Stimulated activated memory B cell treated with anti-CD40 and anti-IgM and Interleukin-4, amounts not matched to agents 10 μg/mL and 1 μg/mL and 100 μg/mL, for 72 hours (primary cell): ENCODE measurements around the gene THAP4.

Source experiments
- ATAC-seq: fragments of 150-1000 bp; cut with Tn5 transposase; 2 replicates; pipeline ENCODE4 v1.10.0; 2021
- H3K27ac Mint-ChIP-seq: one replicate; pipeline ENCODE4 v1.8.0; 2022; ENCODE audit warnings: mild to moderate bottlenecking, mixed read lengths
- H3K27me3 Mint-ChIP-seq: one replicate; pipeline ENCODE4 v1.8.0; 2022; ENCODE audit warnings: mixed read lengths
- H3K36me3 Mint-ChIP-seq: one replicate; pipeline ENCODE4 v1.8.0; 2022; ENCODE audit warnings: mixed read lengths
- H3K4me1 Mint-ChIP-seq: one replicate; pipeline ENCODE4 v1.8.0; 2022; ENCODE audit warnings: mixed read lengths
- H3K4me3 Mint-ChIP-seq: one replicate; pipeline ENCODE4 v1.8.0; 2022; ENCODE audit warnings: mild to moderate bottlenecking, moderate library complexity, mixed read lengths
- H3K9me3 Mint-ChIP-seq: one replicate; pipeline ENCODE4 v1.8.0; 2022; ENCODE audit warnings: mixed read lengths

The THAP4 gene

DNA sequence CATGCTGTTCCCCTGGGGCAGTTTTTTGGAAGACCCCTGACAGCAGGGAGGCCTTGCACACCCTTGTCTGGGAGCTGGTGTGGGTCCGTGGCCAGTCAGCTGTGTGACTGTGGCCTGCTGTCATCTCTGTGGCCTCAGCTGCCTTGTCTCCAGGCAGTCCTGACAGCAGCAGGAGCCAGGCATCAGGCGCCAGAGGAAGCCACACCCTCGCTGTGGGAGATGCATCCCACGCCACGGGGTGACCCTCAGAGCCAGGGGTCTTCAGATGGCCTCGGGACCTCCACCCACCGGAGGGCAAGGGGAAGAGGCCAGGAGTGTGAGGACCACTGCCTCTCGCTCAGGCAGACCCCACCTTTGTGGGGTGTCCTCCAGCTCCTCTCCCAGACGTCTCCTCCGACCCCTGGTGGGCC, 73.4 kb downstream of the THAP4 start:
- Mint-ChIP-seq H3K36me3 (no peaks in the 10 kb centered on the region), H3K9me3 (no peaks in the 10 kb centered on the region), H3K4me3 (no peak overlapping the region), H3K4me1 (peaks cover 12% of the 10 kb centered on the region), H3K27me3 (peaks cover 42% of the 10 kb centered on the region), H3K27ac (no peak overlapping the region)
- ATAC-seq, result no peak

DNA sequence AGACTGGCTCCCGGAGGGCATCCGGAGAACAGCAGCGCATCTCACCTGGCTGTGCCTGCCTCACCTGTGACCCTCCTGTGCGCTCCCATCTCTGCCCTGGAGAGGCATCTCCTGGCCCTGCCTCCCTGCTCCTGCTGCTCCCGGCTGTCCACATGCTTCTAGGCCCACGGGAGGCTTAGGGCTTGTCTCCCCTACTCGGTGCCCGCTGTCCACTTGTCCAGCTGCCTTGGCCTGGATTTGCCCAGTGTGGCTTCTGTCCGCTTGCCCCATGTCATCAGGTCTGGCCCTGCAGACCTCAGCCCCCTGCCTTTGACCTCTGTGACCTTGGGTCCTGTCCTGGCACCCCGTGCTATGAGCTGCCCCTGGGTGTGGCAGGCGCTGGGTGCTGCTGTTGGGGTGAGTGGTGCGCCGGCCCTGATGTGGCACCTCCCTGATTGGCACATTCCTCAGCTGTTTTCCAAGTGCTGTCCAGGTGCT, 73.9 kb downstream of the THAP4 start:
- no peak overlapping the region for H3K27ac Mint-ChIP-seq
- no peak for ATAC-seq
- H3K27me3 Mint-ChIP-seq, result peaks cover 48% of the 10 kb centered on the region
- peaks cover 4% of the 10 kb centered on the region for H3K36me3 Mint-ChIP-seq
- no peak overlapping the region for H3K4me3 Mint-ChIP-seq
- H3K9me3 Mint-ChIP-seq, result no peaks in the 10 kb centered on the region
- H3K4me1 Mint-ChIP-seq, result peaks cover 12% of the 10 kb centered on the region

DNA sequence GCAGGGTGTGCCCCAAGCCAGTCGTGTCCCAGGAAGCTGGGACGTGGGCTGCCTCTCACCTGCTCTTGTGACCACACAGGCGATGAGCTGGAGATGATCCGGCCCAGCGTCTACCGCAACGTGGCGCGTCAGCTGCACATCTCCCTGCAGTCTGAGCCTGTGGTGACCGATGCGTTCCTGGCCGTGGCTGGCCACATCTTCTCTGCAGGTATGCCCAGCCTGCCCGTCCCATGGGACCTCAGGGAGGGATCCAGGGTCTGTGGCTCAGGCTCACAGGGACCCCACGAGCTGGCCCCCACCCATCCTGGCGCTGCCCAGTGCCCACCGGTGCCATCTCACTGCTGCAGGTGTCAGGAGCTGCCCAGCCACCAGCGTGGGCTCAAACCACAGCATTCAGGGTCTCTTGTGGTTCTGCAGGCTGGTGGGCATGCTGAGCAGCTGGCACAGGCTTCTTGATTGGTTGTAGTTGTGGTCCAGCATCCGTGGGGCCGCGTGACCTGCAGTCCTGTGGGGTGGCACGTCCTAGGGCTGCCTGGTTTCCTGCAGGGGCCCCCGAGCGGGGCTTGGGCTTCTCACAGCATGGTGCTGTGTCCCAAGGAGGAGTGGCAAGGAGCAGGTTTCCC, 74.6 kb downstream of the THAP4 start:
- ATAC-seq, result no peak
- no peak overlapping the region for H3K27ac Mint-ChIP-seq
- peaks cover 11% of the 10 kb centered on the region for H3K36me3 Mint-ChIP-seq
- H3K27me3 Mint-ChIP-seq, result peaks cover 54% of the 10 kb centered on the region
- peaks cover 12% of the 10 kb centered on the region for H3K4me1 Mint-ChIP-seq
- H3K4me3 Mint-ChIP-seq, result no peak overlapping the region
- H3K9me3 Mint-ChIP-seq, result peaks cover 7% of the 10 kb centered on the region

DNA sequence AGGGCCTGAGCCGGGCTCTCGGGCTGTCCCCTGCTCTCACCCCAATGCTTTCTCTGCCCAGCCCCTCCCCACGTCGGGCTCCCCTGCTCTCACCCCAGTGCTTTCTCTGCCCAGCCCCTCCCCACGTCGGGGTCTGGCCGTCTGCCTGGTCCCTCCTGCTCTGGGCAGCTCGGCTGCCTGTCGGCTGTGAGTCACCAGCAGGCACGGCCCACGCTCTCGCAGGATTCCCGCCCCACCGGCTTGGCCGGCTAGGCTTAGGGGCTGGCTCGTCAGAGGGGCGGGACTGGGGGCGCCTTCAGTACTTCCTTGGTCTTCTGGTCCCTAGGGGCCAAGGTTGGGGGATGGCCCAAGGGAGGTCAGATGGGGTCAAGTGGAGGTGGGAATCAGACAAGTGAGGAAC, 75.1 kb downstream of the THAP4 start:
- Mint-ChIP-seq H3K27me3 (peaks cover 60% of the 10 kb centered on the region), H3K4me1 (peaks cover 12% of the 10 kb centered on the region), H3K36me3 (peaks cover 11% of the 10 kb centered on the region), H3K27ac (no peak overlapping the region), H3K9me3 (peaks cover 9% of the 10 kb centered on the region), H3K4me3 (no peak overlapping the region)
- ATAC-seq, result no peak

DNA sequence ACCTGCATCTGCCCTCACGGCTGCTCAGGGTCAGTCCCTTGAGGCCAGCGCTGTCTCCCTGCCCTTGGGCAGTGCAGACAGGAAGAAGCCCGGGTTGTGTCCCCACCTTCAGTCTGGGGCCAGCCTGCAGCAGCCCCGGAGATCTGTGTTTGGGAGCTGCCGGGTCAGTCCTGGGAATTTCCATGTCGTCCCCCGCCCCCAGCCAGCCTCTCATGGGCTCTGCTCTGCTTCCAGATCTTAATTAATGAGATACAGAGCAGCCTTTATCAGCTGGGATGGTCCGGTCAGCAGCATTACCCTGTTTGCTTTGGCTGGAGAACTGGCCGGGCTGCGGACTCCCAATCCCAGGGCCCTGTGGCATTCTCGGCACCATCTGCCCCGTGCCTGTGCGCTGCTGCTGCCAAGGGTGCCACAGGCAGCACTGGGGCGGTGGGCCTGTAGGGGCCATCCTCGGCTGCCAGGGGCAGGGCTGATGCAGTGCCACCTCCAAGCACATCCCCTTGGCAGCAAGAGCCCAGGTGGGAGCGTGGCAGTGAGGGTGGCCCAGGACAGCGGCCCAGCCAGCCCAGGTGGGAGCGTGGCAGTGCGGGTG, 76.0 kb downstream of the THAP4 start:
- H3K36me3 Mint-ChIP-seq, result peaks cover 11% of the 10 kb centered on the region
- peaks cover 10% of the 10 kb centered on the region for H3K9me3 Mint-ChIP-seq
- H3K4me1 Mint-ChIP-seq, result peaks cover 12% of the 10 kb centered on the region
- H3K27me3 Mint-ChIP-seq, result peaks cover 63% of the 10 kb centered on the region
- H3K27ac Mint-ChIP-seq, result no peak overlapping the region
- no peak overlapping the region for H3K4me3 Mint-ChIP-seq
- no peak for ATAC-seq

DNA sequence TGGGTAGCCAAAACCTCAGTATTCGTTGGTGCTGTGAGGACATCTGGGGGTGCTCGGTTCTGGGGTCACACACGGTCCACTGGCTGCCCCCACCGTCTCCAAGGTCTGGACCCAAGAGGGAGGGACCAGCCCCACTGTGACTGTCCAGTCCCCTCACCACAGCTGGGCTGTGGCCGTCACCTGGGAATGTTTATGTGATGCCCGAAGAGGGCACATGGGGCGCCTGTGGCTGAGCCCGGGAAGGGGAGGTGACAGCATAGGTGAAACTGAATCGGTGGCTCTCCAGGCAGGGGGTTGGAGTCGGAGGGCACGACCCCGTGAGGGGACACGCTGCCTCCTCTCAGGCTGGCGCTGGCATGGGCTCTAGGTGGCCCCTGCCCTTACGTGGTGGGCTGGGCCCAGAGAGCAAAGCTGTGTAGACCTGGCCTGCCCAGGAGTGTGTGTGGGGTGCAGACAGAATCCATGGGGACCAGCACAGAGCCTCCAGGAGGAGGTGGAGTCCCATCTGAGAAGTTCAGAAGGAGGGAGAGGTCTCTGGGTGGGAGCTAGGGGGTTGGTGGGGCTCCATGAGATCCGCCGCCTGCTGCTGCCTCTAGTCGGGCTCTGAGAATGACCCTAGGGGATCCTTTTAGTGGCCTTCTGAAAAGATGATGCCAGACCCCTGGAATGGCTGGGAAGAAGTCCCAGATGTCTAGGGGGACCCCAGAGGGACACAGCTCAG, 76.6 kb downstream of the THAP4 start:
- ATAC-seq, result no peak
- peaks cover 10% of the 10 kb centered on the region for H3K9me3 Mint-ChIP-seq
- H3K4me1 Mint-ChIP-seq, result peaks cover 12% of the 10 kb centered on the region
- no peak overlapping the region for H3K27ac Mint-ChIP-seq
- peaks cover 11% of the 10 kb centered on the region for H3K36me3 Mint-ChIP-seq
- peak overlapping the region; percentile 54 for H3K4me3 Mint-ChIP-seq
- H3K27me3 Mint-ChIP-seq, result peaks cover 69% of the 10 kb centered on the region

DNA sequence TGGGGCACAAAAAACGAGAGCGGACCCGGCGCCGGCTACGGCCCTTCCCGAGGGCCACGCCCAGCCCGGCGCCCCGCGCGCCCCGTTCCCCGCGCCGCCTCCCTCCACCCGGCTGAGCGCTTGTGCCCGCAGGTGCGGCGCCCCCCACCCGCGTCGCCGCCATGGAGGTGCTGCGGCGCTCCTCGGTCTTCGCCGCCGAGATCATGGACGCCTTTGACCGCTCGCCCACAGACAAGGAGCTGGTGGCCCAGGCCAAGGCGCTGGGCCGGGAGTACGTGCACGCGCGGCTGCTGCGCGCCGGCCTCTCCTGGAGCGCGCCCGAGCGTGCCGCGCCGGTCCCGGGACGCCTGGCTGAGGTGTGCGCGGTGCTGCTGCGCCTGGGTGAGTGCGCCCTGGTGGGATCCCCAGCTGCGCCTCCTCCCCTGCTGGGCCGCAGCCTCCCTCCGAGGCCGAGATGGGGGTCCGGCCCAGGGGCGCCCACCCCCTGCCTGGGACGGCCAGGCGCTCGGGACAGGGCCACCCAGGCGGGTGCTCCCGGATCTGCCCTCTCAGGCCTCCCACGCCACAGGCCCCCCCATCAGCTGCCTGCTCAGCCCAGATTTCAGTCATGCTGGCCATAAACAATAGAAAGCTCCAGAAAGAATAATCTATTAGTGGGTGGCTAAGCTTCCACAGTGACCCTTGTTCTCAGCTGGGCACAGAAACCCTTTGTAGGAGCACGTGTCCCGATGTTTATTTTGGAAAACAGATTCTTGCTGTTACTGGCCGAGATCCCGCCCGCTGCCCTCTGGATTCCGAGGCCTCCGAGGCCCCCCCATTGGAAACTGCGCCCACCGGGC, 77.4 kb downstream of the THAP4 start:
- no peak overlapping the region for H3K27ac Mint-ChIP-seq
- peaks cover 76% of the 10 kb centered on the region for H3K27me3 Mint-ChIP-seq
- H3K36me3 Mint-ChIP-seq, result peaks cover 11% of the 10 kb centered on the region
- peaks cover 12% of the 10 kb centered on the region for H3K4me1 Mint-ChIP-seq
- peak; percentile 22 for ATAC-seq
- peak overlapping the region; percentile 54 for H3K4me3 Mint-ChIP-seq
- peaks cover 10% of the 10 kb centered on the region for H3K9me3 Mint-ChIP-seq

DNA sequence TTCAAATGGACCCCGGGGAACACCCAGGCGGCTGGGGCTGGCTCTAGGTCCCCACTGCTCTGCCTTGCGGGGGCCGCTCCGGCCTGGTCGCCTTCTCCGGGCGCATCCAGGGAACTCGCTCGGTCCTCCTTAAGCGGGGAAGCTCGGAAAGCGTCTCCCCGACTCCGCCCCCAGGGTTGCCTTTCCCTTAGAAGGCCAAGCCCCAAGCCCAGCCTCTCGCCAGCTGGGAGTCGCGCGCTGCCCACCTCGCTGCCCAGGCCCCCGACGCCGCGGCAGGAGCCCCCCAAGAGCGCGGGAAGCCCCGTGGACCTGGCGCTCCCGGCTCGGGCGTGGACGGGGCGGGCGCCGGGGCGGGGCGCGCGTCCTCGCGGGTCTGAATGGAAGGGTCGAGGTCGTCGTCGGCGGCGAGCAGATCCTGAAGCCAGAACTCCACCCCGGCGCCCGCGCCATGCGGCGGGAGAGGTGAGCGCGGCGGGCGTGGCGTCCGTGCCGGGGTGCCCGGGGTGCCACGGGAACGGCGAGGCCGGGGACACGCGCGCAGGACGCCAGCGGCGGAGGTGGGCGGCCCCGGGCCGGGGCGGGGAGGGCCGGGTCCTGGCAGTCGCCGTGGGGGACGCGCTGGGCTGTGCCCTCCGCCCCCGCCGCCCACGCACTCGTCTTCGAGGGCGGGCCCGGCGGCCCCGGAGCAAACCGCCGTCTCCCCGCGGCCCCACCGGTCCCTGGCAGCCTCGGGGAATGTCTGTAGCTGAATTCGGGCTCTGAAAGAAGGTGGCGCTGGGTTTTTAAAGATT, 78.2 kb downstream of the THAP4 start, which contains the start of gene BOK:
Gene BOK (plus strand): TSS at position 214 of the 791 bp plus-strand sequence. CDS start 739 bp downstream, outside the sequence.
- H3K36me3 Mint-ChIP-seq, result peaks cover 11% of the 10 kb centered on the region
- H3K27me3 Mint-ChIP-seq, result peaks cover 80% of the 10 kb centered on the region
- peaks cover 10% of the 10 kb centered on the region for H3K9me3 Mint-ChIP-seq
- peak within 1 kb of the TSS; percentile 54 for H3K4me3 Mint-ChIP-seq
- peaks cover 12% of the 10 kb centered on the region for H3K4me1 Mint-ChIP-seq
- H3K27ac Mint-ChIP-seq, result no peak within 1 kb of the TSS
- no peak for ATAC-seq

DNA sequence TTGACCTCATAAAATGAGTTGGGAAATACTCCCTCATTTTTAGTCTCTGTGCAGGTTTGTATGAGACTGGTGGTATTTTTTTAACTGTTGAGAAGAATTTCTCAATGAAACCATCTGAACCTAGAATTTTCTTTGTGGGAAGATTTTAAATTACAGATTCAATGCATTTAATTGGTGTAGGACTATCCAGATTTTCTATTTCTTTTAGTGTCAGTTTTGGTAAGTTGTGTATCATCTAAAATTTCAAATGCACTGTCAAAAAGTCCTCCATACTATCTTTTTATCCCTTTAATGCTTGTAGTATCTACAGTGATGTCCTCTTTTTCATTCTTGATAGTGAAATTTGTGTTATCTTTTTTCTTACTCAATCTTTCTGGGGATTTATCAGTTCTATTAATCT, 80.2 kb downstream of the THAP4 start:
- Mint-ChIP-seq H3K4me3 (no peak overlapping the region), H3K9me3 (peaks cover 13% of the 10 kb centered on the region), H3K4me1 (peaks cover 7% of the 10 kb centered on the region), H3K27ac (no peak overlapping the region), H3K27me3 (peaks cover 80% of the 10 kb centered on the region), H3K36me3 (peaks cover 11% of the 10 kb centered on the region)
- no peak for ATAC-seq

DNA sequence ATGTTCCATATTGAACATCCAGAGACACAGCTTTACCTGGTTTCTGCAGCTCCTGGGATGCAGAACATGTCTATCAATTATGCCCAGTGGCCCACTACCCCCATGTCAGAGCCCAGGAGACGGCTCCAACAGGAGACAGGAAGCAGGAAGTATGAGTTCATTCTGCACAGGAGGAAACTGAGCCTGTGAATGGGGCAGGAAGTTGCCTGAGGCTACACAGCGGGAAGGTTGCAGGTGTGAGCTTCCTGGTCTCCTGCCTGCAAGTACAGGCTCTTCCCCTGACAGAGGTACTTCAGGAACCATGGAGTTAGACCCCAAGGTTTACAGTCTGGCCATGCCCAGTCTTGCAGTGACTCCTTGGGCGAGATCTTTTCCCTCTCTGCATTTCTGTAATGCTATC, 81.2 kb downstream of the THAP4 start:
- Mint-ChIP-seq H3K9me3 (peaks cover 13% of the 10 kb centered on the region), H3K4me3 (no peak overlapping the region), H3K36me3 (peaks cover 11% of the 10 kb centered on the region), H3K4me1 (peaks cover 7% of the 10 kb centered on the region), H3K27ac (no peak overlapping the region), H3K27me3 (peaks cover 83% of the 10 kb centered on the region)
- no peak for ATAC-seq

DNA sequence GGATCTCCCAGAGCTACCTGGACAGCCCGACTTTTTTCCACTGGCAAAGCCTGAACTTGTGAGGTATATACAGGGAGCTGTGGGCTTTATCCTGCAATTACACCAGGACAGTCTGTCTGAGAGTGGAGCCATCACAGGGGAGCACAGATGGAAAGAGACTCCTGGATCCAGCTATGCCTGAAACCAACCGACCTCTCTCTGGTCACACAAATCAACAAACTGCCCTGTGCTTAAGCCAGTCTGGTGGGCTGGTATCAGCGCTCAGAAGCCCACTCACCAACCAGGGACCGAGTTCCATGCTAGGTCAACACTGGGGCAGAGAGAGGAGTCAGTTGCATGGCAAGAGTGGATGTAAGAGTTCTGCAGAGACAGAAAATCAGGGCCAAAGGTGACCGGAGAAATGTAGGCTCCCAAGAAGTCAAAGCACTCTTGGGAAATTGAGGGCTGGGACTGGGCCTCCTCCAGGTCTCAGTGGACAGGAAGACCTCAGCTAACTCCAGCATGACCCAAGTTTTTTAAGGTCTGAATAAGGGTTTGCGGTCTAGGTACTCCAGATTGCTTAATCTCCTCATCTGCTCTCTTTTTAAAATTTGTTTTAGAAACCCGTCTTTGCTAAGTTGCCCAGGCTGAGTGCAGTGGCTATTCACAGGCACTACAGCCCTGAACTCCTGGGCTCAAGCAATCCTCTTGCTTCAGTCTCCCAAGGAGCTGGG, 82.2 kb downstream of the THAP4 start:
- H3K4me3 Mint-ChIP-seq, result no peak overlapping the region
- H3K27ac Mint-ChIP-seq, result no peak overlapping the region
- H3K36me3 Mint-ChIP-seq, result peaks cover 11% of the 10 kb centered on the region
- ATAC-seq, result no peak
- peaks cover 74% of the 10 kb centered on the region for H3K27me3 Mint-ChIP-seq
- peaks cover under 1% of the 10 kb centered on the region for H3K4me1 Mint-ChIP-seq
- peaks cover 13% of the 10 kb centered on the region for H3K9me3 Mint-ChIP-seq

DNA sequence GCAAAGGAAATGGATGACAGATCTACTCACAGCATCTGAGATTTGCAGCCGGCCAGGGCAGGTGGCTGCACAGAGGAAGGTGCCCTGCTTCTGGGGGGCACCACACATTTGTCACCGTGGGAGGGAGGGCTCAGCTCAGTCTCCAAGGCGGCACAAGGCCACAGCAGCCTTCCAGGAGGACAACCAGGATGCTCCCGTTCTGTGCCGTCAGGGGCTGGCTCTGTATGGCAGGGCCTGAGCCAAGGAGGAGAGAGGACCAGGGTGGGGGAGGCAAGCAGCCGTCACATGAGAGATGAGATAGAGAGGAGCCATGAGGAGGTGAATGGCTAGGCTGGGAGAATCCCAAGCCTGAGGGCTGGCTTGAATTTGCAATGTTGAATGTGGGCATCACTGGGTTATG, 83.0 kb downstream of the THAP4 start:
- Mint-ChIP-seq H3K9me3 (peaks cover 13% of the 10 kb centered on the region), H3K27me3 (peaks cover 72% of the 10 kb centered on the region), H3K36me3 (peaks cover 11% of the 10 kb centered on the region), H3K27ac (no peak overlapping the region), H3K4me3 (no peak overlapping the region), H3K4me1 (no peaks in the 10 kb centered on the region)
- ATAC-seq, result no peak

DNA sequence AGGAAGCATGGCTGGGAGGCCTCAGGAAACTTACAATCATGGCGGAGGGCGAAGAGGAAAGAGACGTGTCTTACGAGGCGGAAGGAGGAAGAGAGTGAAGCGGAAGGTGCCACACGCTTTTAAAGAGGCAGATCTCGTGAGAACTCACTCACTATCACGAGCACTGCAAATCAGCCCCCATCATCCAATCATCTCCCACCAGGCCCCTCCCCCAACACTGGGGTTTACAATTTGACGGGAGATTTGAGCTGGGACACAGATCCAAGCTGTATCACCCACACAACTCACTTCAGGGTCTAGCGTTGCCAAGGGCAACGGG, 83.5 kb downstream of the THAP4 start:
- Mint-ChIP-seq H3K27me3 (peaks cover 69% of the 10 kb centered on the region), H3K4me1 (no peaks in the 10 kb centered on the region), H3K36me3 (peaks cover 11% of the 10 kb centered on the region), H3K27ac (no peak overlapping the region), H3K4me3 (no peak overlapping the region), H3K9me3 (peaks cover 13% of the 10 kb centered on the region)
- ATAC-seq, result no peak
